ENCODE data around the gene NTRK3.

- TF ChIP-seq EZH2 (IDR thresholded peaks at IDR 0.05; ENCODE audit: borderline replicate concordance, low read depth, low read length, severe bottlenecking) = no peak
- TF ChIP-seq CTCF (IDR thresholded peaks at IDR 0.05; ENCODE audit: extremely low read depth in 1 of 2, insufficient read depth in 1 of 2, low read depth in 1 of 2, low read length in 2 of 2) = no peak
- no peak for TF ChIP-seq POLR2A (IDR thresholded peaks at IDR 0.05; ENCODE audit: low read depth, low read length)
- no peak for TF ChIP-seq MYC (IDR thresholded peaks at IDR 0.05; ENCODE audit: low read depth, low read length)
- no peak for TF ChIP-seq MAX (IDR thresholded peaks at IDR 0.05; ENCODE audit: insufficient read depth, insufficient read length)
- no peak for TF ChIP-seq JUN (IDR thresholded peaks at IDR 0.05; ENCODE audit: borderline replicate concordance, insufficient read depth, insufficient read length, low read depth)
- no peak for TF ChIP-seq POLR2AphosphoS5 (IDR thresholded peaks at IDR 0.05; ENCODE audit: insufficient read depth, low read depth, low read length)
- TF ChIP-seq GATA2 (IDR thresholded peaks at IDR 0.05; ENCODE audit: insufficient read depth, insufficient read length, low read depth, low read length) = no peak
Observed at GRCh38 chr15:88127432-88127790, 129.1 kb downstream of the NTRK3 start.

Data from endothelial cell of umbilical vein (primary cell).